Mesothelial cell of epicardium (in vitro differentiated cells): ENCODE measurements around the gene ADAMTS17. TPM values are rescaled to one million over a fixed set of nuclear protein-coding genes. Genes with fewer than 3 reads are reported as not detected.

ENCODE experiments used
- DNase-seq, 2 experiments: peaks; one replicate each; pipeline ENCODE4 v3.0.0; 2021; ENCODE audit warnings: low spot score in 2 of 2; ENCODE audit not compliant: unreplicated experiment in 2 of 2
- H3K27ac Mint-ChIP-seq: 2 replicates; pipeline ENCODE4 v1.8.0; 2021; ENCODE audit warnings: mixed read lengths
- H3K27me3 Mint-ChIP-seq: 2 replicates; pipeline ENCODE4 v1.8.0; 2021; ENCODE audit warnings: low read depth, mixed read lengths
- H3K36me3 Mint-ChIP-seq: 2 replicates; pipeline ENCODE4 v1.8.0; 2021; ENCODE audit warnings: mixed read lengths
- H3K4me1 Mint-ChIP-seq: 2 replicates; pipeline ENCODE4 v1.8.0; 2021; ENCODE audit warnings: mixed read lengths
- H3K4me3 Mint-ChIP-seq: 2 replicates; pipeline ENCODE4 v1.8.0; 2021; ENCODE audit warnings: mild to moderate bottlenecking, moderate library complexity, mixed read lengths
- H3K9me3 Mint-ChIP-seq: 2 replicates; pipeline ENCODE4 v1.8.0; 2021; ENCODE audit warnings: mixed read lengths
- total RNA-seq: library from RNA; stranded (reverse); gene quantifications from 3 replicates; pipeline ENCODE4 v1.2.1, GENCODE V29; 2021
- TF ChIP-seq, protein P1 (sequence below): fragments of 200-600 bp; sonication (generic); IDR thresholded peaks from one replicate; pipeline ENCODE4 v1.5.0; 2021; ENCODE audit warnings: antibody characterized with exemption; ENCODE audit not compliant: unreplicated experiment

ADAMTS17 gene
- total RNA-seq, 1 donor from 2014 or later = 39.4 TPM

GRCh38 chr15:100311833-100312476, 29.8 kb downstream of the ADAMTS17 start:
- no peaks in the 10 kb centered on the region for H3K27me3 Mint-ChIP-seq
- peaks cover 33% of the 10 kb centered on the region for H3K36me3 Mint-ChIP-seq
- DNase-seq = no peak
- H3K4me1 Mint-ChIP-seq = peaks cover 30% of the 10 kb centered on the region
- no peak overlapping the region for H3K4me3 Mint-ChIP-seq
- TF ChIP-seq, protein P1, sequence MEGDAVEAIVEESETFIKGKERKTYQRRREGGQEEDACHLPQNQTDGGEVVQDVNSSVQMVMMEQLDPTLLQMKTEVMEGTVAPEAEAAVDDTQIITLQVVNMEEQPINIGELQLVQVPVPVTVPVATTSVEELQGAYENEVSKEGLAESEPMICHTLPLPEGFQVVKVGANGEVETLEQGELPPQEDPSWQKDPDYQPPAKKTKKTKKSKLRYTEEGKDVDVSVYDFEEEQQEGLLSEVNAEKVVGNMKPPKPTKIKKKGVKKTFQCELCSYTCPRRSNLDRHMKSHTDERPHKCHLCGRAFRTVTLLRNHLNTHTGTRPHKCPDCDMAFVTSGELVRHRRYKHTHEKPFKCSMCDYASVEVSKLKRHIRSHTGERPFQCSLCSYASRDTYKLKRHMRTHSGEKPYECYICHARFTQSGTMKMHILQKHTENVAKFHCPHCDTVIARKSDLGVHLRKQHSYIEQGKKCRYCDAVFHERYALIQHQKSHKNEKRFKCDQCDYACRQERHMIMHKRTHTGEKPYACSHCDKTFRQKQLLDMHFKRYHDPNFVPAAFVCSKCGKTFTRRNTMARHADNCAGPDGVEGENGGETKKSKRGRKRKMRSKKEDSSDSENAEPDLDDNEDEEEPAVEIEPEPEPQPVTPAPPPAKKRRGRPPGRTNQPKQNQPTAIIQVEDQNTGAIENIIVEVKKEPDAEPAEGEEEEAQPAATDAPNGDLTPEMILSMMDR = no peak
- no peak overlapping the region for H3K27ac Mint-ChIP-seq
- peaks cover 11% of the 10 kb centered on the region for H3K9me3 Mint-ChIP-seq

GRCh38 chr15:100311154-100311625, 30.6 kb downstream of the ADAMTS17 start:
- Mint-ChIP-seq H3K36me3 (peaks cover 35% of the 10 kb centered on the region), H3K4me1 (peaks cover 30% of the 10 kb centered on the region), H3K9me3 (peaks cover 11% of the 10 kb centered on the region), H3K27ac (peak overlapping the region; percentile 50), H3K4me3 (no peak overlapping the region), H3K27me3 (no peaks in the 10 kb centered on the region)
- TF ChIP-seq, protein P1 = no peak
- DNase-seq = no peak

DNA sequence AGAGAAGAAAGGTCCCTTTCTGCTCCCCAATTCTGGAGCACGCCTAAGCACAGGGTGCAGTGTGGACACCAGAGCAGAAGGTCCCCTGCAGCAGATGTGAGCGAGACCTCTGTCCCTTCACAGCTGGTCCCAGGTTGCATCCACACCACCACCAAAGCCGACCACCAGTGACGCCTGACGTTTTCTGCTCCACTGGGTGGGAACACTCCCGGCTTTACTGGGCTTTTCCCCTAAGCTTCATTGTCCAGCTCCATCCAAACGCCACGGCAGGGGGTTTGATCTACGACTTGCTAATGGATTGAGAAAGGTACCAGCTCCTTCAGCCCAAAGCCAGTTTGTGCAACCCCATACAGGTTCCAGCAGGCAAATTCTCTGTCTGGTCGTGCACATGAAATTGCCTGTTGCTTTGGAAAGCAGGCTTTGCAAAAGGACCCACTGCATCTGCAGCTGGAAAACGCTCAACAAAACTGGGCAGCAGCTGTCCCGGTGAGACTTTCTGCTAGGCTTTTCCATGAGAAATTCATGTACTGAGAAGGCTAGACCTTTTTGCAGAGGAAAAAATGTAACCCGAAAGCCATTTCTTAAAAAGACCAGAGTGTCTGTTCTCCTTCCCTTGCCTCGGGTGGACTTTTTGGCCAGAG, 31.1 kb downstream of the ADAMTS17 start:
- TF ChIP-seq, protein P1 = no peak
- Mint-ChIP-seq H3K4me3 (no peak overlapping the region), H3K4me1 (peaks cover 30% of the 10 kb centered on the region), H3K27ac (no peak overlapping the region), H3K9me3 (peaks cover 11% of the 10 kb centered on the region), H3K36me3 (peaks cover 35% of the 10 kb centered on the region), H3K27me3 (no peaks in the 10 kb centered on the region)
- DNase-seq = no peak

DNA sequence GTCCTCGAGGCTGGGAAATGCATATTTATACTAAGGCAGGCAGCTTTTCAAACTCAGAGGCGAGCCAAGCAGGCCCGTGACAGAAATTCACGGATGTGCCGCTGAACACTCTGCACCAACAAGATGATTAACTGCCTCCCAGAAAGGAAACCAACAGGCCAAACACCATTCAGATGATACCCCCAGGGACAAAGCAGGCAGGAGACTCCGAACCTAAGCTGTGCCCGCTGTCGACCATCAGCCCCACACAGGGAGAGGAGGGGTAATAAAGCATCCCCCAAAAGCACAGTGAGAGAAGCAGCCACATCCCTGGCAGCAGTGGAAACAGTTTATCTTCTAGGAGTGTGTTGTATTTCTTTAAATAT, 31.8 kb downstream of the ADAMTS17 start:
- peaks cover 35% of the 10 kb centered on the region for H3K36me3 Mint-ChIP-seq
- no peak for DNase-seq
- H3K9me3 Mint-ChIP-seq = peaks cover 11% of the 10 kb centered on the region
- TF ChIP-seq, protein P1 = no peak
- H3K4me3 Mint-ChIP-seq = no peak overlapping the region
- H3K27me3 Mint-ChIP-seq = no peaks in the 10 kb centered on the region
- H3K4me1 Mint-ChIP-seq = peaks cover 30% of the 10 kb centered on the region
- H3K27ac Mint-ChIP-seq = no peak overlapping the region

DNA sequence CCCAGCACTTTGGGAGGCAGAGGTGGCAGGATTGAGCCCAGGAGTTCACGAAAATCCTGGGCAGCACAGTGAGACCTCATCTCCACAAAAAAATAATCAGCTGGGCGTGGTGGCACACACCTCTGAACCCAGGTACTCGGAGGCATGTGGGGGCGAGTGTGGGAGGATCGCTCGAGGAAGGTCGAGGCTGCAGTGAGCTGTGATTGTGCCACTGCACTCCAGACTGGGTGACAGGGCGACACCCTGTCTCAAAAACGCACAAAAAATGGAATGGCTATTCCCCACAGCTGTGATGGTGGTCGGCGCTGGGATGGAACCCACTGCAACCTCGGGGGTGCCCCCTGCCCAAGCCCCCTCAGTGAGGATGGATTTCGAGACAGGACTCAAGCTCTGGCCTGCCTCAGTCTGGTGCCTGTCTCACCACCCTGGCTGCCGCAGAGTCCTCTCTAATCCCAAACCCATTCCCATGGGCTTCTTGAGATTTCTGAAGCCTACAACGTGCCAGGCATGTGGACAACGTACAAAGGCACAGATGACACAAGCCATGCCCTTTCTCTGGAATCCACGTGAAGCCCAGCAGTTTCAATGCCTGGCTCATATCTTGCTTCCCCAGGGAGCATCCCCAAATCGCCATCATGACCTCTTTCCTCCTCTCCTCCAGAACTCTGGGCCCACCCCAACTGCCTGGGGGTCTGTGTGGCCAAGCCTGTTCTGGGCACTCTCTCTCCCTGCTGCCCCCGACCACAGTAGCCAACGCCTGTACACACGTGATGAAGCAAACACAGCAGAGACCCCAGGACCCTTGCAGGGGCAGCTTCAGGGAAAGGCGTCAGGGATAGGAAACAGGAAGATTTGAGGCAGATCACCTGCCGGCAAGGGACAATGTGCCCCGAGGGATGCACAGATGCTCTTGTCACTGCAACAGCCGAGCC, 32.4 kb downstream of the ADAMTS17 start:
- TF ChIP-seq, protein P1 = no peak
- no peak for DNase-seq
- peaks cover 30% of the 10 kb centered on the region for H3K4me1 Mint-ChIP-seq
- no peak overlapping the region for H3K27ac Mint-ChIP-seq
- H3K27me3 Mint-ChIP-seq = no peaks in the 10 kb centered on the region
- peaks cover 31% of the 10 kb centered on the region for H3K36me3 Mint-ChIP-seq
- peaks cover 11% of the 10 kb centered on the region for H3K9me3 Mint-ChIP-seq
- H3K4me3 Mint-ChIP-seq = no peak overlapping the region
